Measurements from ENCODE around the gene CCNF. TPM values are rescaled to one million over a fixed set of nuclear protein-coding genes. Genes with fewer than 3 reads are reported as not detected.

The CCNF gene
- total RNA-seq, 1 experiment from 2014 or later: 52.4 TPM

DNA sequence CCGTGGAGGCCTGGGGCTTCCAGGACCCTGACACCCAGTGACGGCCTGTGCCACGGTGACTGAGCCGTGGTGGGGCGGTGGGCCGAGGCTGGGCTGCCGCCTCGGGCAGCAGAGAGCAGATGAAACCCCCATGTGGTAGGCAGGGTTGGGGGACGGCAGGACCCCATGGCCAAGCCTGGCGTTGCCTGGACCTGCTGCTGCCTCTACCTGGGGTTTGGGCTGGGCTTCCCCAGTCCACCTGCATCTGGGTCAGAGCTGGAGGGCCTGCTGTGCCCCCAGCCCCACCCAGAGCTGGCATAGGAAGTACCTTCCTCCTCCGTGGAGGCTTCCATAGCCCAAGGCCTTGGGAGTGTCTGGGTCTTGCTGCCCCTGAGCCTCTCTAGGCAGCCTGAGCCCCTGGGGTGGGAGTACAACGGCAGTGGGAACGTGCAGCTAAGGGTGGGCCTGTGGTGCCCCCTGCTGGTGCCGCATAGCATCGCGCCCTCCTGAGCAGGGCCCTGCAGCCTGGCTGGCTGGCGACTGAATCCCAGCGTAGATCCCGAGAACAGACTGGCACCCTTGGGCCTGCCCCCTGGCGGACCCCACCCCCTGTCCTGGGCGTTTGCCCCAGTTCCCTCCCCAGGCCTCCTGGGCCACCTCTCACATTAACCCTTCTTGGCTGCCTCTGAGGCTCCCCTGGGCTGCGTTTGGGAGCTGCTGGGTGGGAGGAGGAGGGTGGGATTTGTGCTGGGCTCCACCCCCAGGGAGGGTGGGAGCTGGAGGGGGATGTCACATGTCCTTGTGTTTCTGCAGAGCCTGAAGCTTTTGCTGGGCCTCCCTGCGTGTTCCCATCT is 71.9 kb downstream of the CCNF start:
- Histone ChIP-seq H3K36me3 (ENCODE audit: control insufficient read depth, insufficient read depth, low read length) (no peaks in the 10 kb centered on the region), H3K9me3 (no peaks in the 10 kb centered on the region), H3K4me1 (0 out of 2 replicates have a peak, but pooled peaks cover 8% of the 10 kb centered on the region), H3K4me3 (ENCODE audit: low read depth, low read length) (no peak overlapping the region), H3K27me3 (replicated peaks; ENCODE audit: control insufficient read depth, insufficient read depth, low read length) (no peaks in the 10 kb centered on the region)
- Mint-ChIP-seq H3K4me3 (ENCODE audit: unreplicated experiment) (no peak overlapping the region), H3K27me3 (ENCODE audit: insufficient read depth, unreplicated experiment) (no peaks in the 10 kb centered on the region), H3K36me3 (ENCODE audit: insufficient read depth, unreplicated experiment) (peaks cover 10% of the 10 kb centered on the region), H3K4me1 (ENCODE audit: low read depth, unreplicated experiment) (peaks cover 6% of the 10 kb centered on the region), H3K27ac (ENCODE audit: unreplicated experiment) (no peak overlapping the region), H3K9me3 (ENCODE audit: unreplicated experiment) (no peaks in the 10 kb centered on the region)
- ChIA-PET POLR2A (interaction anchor here (0.5 kb wide), 1 partner anchor 33 kb away, joined by 3 read pairs; no protein-coding TSS in a partner anchor), CTCF (interaction anchor here (0.6 to 1.9 kb wide), 12 partner anchors 11 to 346 kb away, joined by 3 to 14 read pairs (median 5); partner anchors contain the start of genes AMDHD2, TBC1D24, TEDC2 and TRAF7)
- intact Hi-C loops (cut with micrococcal nuclease; ENCODE audit: unreplicated experiment): loop anchor here (2.0 to 10.0 kb wide), 4 partner anchors 26 to 306 kb away; partner anchors contain the start of genes ABCA3 and TBC1D24
- DNase-seq: peak; percentile 74 to 87
- no TSS peak for BruUV-seq (replicated peaks)
- TF ChIP-seq, protein P1, sequence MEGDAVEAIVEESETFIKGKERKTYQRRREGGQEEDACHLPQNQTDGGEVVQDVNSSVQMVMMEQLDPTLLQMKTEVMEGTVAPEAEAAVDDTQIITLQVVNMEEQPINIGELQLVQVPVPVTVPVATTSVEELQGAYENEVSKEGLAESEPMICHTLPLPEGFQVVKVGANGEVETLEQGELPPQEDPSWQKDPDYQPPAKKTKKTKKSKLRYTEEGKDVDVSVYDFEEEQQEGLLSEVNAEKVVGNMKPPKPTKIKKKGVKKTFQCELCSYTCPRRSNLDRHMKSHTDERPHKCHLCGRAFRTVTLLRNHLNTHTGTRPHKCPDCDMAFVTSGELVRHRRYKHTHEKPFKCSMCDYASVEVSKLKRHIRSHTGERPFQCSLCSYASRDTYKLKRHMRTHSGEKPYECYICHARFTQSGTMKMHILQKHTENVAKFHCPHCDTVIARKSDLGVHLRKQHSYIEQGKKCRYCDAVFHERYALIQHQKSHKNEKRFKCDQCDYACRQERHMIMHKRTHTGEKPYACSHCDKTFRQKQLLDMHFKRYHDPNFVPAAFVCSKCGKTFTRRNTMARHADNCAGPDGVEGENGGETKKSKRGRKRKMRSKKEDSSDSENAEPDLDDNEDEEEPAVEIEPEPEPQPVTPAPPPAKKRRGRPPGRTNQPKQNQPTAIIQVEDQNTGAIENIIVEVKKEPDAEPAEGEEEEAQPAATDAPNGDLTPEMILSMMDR (IDR thresholded peaks at IDR 0.05; ENCODE audit: insufficient read depth in 1 of 2, low read depth in 1 of 2, low read length in 1 of 2, severe bottlenecking in 1 of 2, unreplicated experiment in 1 of 2): peak; percentile 91 to 93

DNA sequence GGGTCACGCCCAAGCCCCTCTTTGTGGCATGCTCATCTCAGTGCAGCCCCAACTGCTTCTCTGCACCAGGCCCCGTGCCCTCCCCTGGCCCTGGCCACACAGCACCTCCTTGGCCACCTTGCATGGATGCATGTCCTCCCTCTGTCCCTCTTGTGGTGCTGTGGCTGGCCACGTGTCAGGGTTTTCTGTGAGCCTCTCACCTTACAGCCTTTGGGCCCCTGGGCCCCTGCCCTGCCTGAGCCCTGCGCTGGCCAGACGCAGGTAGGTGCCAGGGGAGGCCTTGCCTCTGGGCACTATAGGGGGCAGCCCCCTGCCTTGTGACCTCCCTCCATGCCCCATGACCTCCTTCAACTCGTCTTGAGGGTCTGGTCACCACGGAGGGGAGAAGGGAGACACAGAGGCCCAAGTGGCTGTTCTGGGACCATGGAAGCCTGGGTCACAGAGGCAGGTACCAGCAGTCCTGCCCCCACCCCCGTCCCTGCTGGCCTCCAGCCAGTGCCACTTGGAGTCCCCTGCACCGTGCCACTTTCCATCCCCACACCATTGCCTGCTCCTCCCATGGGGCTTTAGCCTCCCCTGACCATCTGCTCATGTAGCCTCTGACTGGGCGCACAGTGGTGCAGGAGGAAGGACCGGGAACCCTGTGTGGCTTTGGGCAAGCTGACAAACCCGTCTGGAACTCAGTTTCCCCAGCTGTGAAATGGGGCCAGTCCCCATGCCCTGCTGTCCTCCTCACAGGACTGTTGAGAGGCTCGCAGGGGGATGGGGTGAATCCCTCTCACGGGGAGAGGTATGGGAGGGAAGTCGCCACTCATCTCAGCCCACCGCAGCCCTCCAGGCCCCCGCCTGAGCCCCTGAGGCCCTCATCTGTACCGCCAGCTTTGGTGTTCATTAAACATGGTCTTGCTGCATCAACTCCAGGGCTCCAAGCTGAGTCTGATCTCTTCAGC is 73.0 kb downstream of the CCNF start:
- Histone ChIP-seq H3K9me3 (no peaks in the 10 kb centered on the region), H3K4me1 (0 out of 2 replicates have a peak, but pooled peaks cover 8% of the 10 kb centered on the region), H3K36me3 (ENCODE audit: control insufficient read depth, insufficient read depth, low read length) (no peaks in the 10 kb centered on the region), H3K4me3 (ENCODE audit: low read depth, low read length) (no peak overlapping the region), H3K27me3 (replicated peaks; ENCODE audit: control insufficient read depth, insufficient read depth, low read length) (no peaks in the 10 kb centered on the region)
- H3K27me3 Mint-ChIP-seq (ENCODE audit: insufficient read depth, unreplicated experiment): no peaks in the 10 kb centered on the region
- H3K9me3 Mint-ChIP-seq (ENCODE audit: unreplicated experiment): no peaks in the 10 kb centered on the region
- H3K4me1 Mint-ChIP-seq (ENCODE audit: low read depth, unreplicated experiment): peaks cover 6% of the 10 kb centered on the region
- TF ChIP-seq, protein P1 (IDR thresholded peaks at IDR 0.05; ENCODE audit: insufficient read depth in 1 of 2, low read depth in 1 of 2, low read length in 1 of 2, severe bottlenecking in 1 of 2, unreplicated experiment in 1 of 2): no peak
- H3K27ac Mint-ChIP-seq (ENCODE audit: unreplicated experiment): no peak overlapping the region
- ChIA-PET POLR2A (no interaction called here), CTCF (interaction anchor here (0.6 to 1.9 kb wide), 10 partner anchors 10 to 308 kb away, joined by 3 to 14 read pairs (median 6); partner anchors contain the start of genes AMDHD2, TBC1D24 and TEDC2)
- no TSS peak for BruUV-seq (replicated peaks)
- H3K4me3 Mint-ChIP-seq (ENCODE audit: unreplicated experiment): no peak overlapping the region
- H3K36me3 Mint-ChIP-seq (ENCODE audit: insufficient read depth, unreplicated experiment): peaks cover 10% of the 10 kb centered on the region
- intact Hi-C loops (cut with micrococcal nuclease; ENCODE audit: unreplicated experiment): loop anchor here (2.0 to 10.0 kb wide), 4 partner anchors 27 to 307 kb away; partner anchors contain the start of genes ABCA3 and TBC1D24
- DNase-seq: no peak

DNA sequence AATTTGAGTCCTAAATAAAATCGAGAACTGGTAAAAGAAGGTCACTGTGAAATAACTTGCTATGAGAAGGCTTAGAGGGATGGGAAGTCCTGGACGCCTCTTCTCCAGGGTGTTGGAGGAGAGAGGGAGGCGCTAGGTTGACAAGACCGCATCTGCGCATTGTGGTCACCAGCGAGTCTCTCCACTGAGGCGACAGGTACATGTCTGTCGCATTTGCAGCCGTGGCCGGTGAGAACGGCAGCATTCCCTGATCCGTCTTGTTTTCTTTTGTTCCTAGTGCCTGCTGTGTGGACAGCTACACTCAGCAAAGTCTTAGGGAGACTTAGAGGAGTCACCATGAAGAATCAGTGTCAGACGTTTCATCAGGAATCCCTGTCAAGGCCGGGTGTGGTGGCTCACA is 76.4 kb downstream of the CCNF start:
- no TSS peak for BruUV-seq (replicated peaks)
- H3K9me3 Mint-ChIP-seq (ENCODE audit: unreplicated experiment): no peaks in the 10 kb centered on the region

More for the DNA sequence above, 76.4 kb downstream of the CCNF start:
- Mint-ChIP-seq H3K27me3 (ENCODE audit: insufficient read depth, unreplicated experiment) (no peaks in the 10 kb centered on the region), H3K4me3 (ENCODE audit: unreplicated experiment) (no peak overlapping the region), H3K27ac (ENCODE audit: unreplicated experiment) (no peak overlapping the region), H3K4me1 (ENCODE audit: low read depth, unreplicated experiment) (no peaks in the 10 kb centered on the region), H3K36me3 (ENCODE audit: insufficient read depth, unreplicated experiment) (peaks cover 4% of the 10 kb centered on the region)
- intact Hi-C loops (cut with micrococcal nuclease; ENCODE audit: unreplicated experiment): loop anchor here (10.0 kb wide), 1 partner anchor 71 kb away; no protein-coding TSS in a partner anchor
- 0 out of 2 replicates have a peak, but pooled peaks cover 8% of the 10 kb centered on the region for H3K4me1 ChIP-seq
- H3K36me3 ChIP-seq (ENCODE audit: control insufficient read depth, insufficient read depth, low read length): no peaks in the 10 kb centered on the region
- POLR2A ChIA-PET: no interaction called here
- TF ChIP-seq, protein P1 (IDR thresholded peaks at IDR 0.05; ENCODE audit: insufficient read depth in 1 of 2, low read depth in 1 of 2, low read length in 1 of 2, severe bottlenecking in 1 of 2, unreplicated experiment in 1 of 2): no peak
- H3K27me3 ChIP-seq (replicated peaks; ENCODE audit: control insufficient read depth, insufficient read depth, low read length): no peaks in the 10 kb centered on the region
- no peak for DNase-seq
- no peak overlapping the region for H3K4me3 ChIP-seq (ENCODE audit: low read depth, low read length)
- H3K9me3 ChIP-seq: no peaks in the 10 kb centered on the region
- CTCF ChIA-PET: no interaction called here
